MCF 10A (cell line): ENCODE measurements around the gene ABHD1. TPM values are rescaled to one million over a fixed set of nuclear protein-coding genes. Genes with fewer than 3 reads are reported as not detected.
"Not testable (repeated sequence)": the region's sequence is repeated elsewhere in the genome, so short reads cannot be mapped to it uniquely, and the experiment has no call there.

Experiments used
- BruUV-seq: library from RNA; stranded (reverse); fragments of 400-500 nt; replicated peaks from 2 replicates; lab custom pipeline; 2021; lab: Mats Ljungman, UMichigan
- CTCF ChIA-PET: fragments of 300-600 bp; sonication (Branson Sonifier 250); formaldehyde crosslinking; extraction: SDS; loops from one replicate; lab custom pipeline; 2021; ENCODE audit warnings: antibody characterized with exemption, inconsistent platforms; lab: Yijun Ruan, JAX
- POLR2A ChIA-PET: fragments of 300-600, 350-650 bp; sonication (Branson Sonifier 250); formaldehyde crosslinking; extraction: SDS; loops from one replicate; lab custom pipeline; 2020; ENCODE audit warnings: antibody characterized with exemption, inconsistent platforms; lab: Yijun Ruan, JAX
- DNase-seq: peaks from one replicate; pipeline ENCODE4 v3.0.0-alpha.2; 2018; ENCODE audit not compliant: unreplicated experiment
- H3K27ac Mint-ChIP-seq: one replicate; pipeline ENCODE4 v1.8.0; 2022; ENCODE audit warnings: mild to moderate bottlenecking, low read depth, mixed read lengths; ENCODE audit not compliant: unreplicated experiment
- H3K27me3 Mint-ChIP-seq: one replicate; pipeline ENCODE4 v1.8.0; 2022; ENCODE audit warnings: mixed read lengths; ENCODE audit not compliant: insufficient read depth, unreplicated experiment
- H3K36me3 Mint-ChIP-seq: one replicate; pipeline ENCODE4 v1.8.0; 2022; ENCODE audit warnings: mild to moderate bottlenecking, moderate library complexity, mixed read lengths; ENCODE audit not compliant: insufficient read depth, unreplicated experiment
- H3K4me1 Mint-ChIP-seq: one replicate; pipeline ENCODE4 v1.8.0; 2022; ENCODE audit warnings: mixed read lengths; ENCODE audit not compliant: insufficient read depth, unreplicated experiment
- H3K4me3 Mint-ChIP-seq: one replicate; pipeline ENCODE4 v1.8.0; 2022; ENCODE audit warnings: mild to moderate bottlenecking, moderate library complexity, mixed read lengths; ENCODE audit not compliant: unreplicated experiment
- H3K9me3 Mint-ChIP-seq: one replicate; pipeline ENCODE4 v1.8.0; 2022; ENCODE audit warnings: mixed read lengths; ENCODE audit not compliant: unreplicated experiment
- CTCF ChIP-seq: fragments of 200-600 bp; IDR thresholded peaks from one replicate; pipeline ENCODE4 v1.8.0; 2022; ENCODE audit warnings: antibody characterized with exemption, mild to moderate bottlenecking; ENCODE audit not compliant: unreplicated experiment
- intact Hi-C: fragments of 100-400 bp; cut with micrococcal nuclease; formaldehyde crosslinking; loops from 2 replicates; pipeline ENCODE4 v1.14.1; 2022
- total RNA-seq: library from RNA; stranded (reverse); gene quantifications from 2 replicates; pipeline ENCODE4 v1.2.3, GENCODE V29; 2022

ABHD1 gene
- total RNA-seq, 1 experiment from 2014 or later, result not detected

DNA sequence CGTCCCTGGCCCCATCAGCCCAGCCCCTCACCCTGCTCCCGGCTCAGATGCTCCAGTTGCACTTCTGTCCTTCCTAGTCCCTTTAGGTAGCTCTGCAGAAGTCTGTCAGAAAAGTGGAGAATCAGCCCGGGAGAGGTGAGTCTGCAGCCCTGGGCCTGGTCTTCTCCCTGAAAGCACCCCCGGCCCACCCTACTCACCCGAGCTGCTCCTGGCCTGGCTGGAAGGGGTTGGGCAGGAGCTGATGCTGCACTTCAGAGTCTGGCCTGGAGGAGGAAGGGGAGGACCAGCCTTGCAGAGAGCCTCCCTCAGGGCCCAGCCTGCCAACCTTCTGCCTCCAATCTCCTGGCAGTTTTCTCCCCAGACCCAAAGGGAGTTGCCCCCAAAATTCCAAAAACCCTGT is 21.3 kb upstream of the ABHD1 start:
- H3K9me3 Mint-ChIP-seq, result no peaks in the 10 kb centered on the region
- ChIA-PET POLR2A (no interaction called here), CTCF (interaction anchor here (0.9 to 10.4 kb wide), 4 partner anchors 89 to 201 kb away, joined by 4 to 96 read pairs (median 28); partner anchors contain the start of gene TRIM54)
- H3K27ac Mint-ChIP-seq, result no peak overlapping the region
- no peak overlapping the region for H3K4me3 Mint-ChIP-seq
- no peaks in the 10 kb centered on the region for H3K4me1 Mint-ChIP-seq
- intact Hi-C loops, result no loop called here
- H3K27me3 Mint-ChIP-seq, result no peaks in the 10 kb centered on the region
- no peak for TF ChIP-seq CTCF
- no peaks in the 10 kb centered on the region for H3K36me3 Mint-ChIP-seq
- no peak for DNase-seq
- no TSS peak for BruUV-seq

DNA sequence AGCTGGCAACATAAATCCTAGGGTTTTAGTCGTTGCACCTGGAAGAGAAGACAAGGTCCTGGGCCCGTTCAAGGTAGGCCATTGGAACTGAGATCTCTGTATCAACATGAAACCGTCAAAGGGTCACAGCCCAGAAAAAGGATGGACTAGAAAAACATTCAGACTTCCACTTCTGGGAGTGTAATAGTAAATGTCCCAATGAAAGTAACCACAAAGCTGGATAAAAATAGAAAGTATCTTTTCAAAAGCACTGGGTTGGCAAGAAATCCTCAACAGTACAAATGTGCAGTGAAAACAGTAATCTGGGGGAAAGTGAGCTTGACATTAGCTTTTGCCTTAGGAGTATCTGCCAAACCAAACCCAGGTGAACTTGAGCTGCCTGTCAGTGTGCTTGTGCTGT is 17.6 kb upstream of the ABHD1 start:
- intact Hi-C loops, result no loop called here
- peaks cover 9% of the 10 kb centered on the region for H3K36me3 Mint-ChIP-seq
- no peak for TF ChIP-seq CTCF
- no peaks in the 10 kb centered on the region for H3K4me1 Mint-ChIP-seq
- no peaks in the 10 kb centered on the region for H3K27me3 Mint-ChIP-seq
- no peak overlapping the region for H3K4me3 Mint-ChIP-seq
- H3K27ac Mint-ChIP-seq, result no peak overlapping the region
- DNase-seq, result no peak
- BruUV-seq, result no TSS peak
- ChIA-PET POLR2A (interaction anchor here (0.7 to 1.4 kb wide), 4 partner anchors 8 to 266 kb away, joined by 3 to 4 read pairs (median 3); partner anchors contain the start of gene PREB), CTCF (interaction anchor here (1.1 to 2.5 kb wide), 4 partner anchors 10 to 197 kb away, joined by 3 to 13 read pairs (median 4); partner anchors contain the start of gene KHK)
- no peaks in the 10 kb centered on the region for H3K9me3 Mint-ChIP-seq

DNA sequence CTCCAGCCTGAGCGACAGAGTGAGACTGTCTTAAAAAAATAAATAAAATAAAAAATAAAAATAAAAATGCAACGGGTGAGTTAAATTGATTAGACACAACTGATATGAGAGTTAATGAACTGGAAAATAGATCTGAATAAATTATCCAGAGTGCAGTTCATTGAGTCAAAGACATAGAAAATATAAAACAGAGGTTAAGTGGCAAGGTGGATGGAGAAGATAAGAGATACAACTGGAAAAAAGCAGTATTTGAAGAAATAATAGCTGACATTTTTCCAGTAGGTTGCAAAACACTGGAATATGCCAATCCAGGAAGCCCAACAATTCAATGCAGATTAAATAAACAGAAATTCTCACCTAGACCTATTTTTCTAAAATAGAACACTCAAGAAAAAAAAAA is 15.4 kb upstream of the ABHD1 start:
- CTCF ChIA-PET, result interaction anchor here (0.8 to 1.2 kb wide), 6 partner anchors 9 to 262 kb away, joined by 3 to 8 read pairs (median 4); no protein-coding TSS in a partner anchor
- Mint-ChIP-seq H3K27me3 (no peaks in the 10 kb centered on the region), H3K36me3 (peaks cover 9% of the 10 kb centered on the region), H3K4me3 (no peak overlapping the region), H3K27ac (no peak overlapping the region), H3K4me1 (no peaks in the 10 kb centered on the region), H3K9me3 (no peaks in the 10 kb centered on the region)
- POLR2A ChIA-PET, result interaction anchor here (0.6 to 1.2 kb wide), 2 partner anchors 10 to 186 kb away, joined by 3 to 4 read pairs; no protein-coding TSS in a partner anchor
- TF ChIP-seq CTCF, result no peak
- DNase-seq, result no peak
- intact Hi-C loops, result no loop called here
- BruUV-seq, result no TSS peak

- ChIA-PET CTCF (interaction anchor here (1.0 to 1.1 kb wide), 3 partner anchors 10 to 171 kb away, joined by 3 to 8 read pairs (median 4); no protein-coding TSS in a partner anchor), POLR2A (interaction anchor here (0.6 to 1.2 kb wide), 2 partner anchors 9 to 185 kb away, joined by 3 to 4 read pairs; no protein-coding TSS in a partner anchor)
- no peak overlapping the region for H3K27ac Mint-ChIP-seq
- intact Hi-C loops, result no loop called here
- DNase-seq, result no peak
- no peaks in the 10 kb centered on the region for H3K27me3 Mint-ChIP-seq
- BruUV-seq, result no TSS peak
- no peak overlapping the region for H3K4me3 Mint-ChIP-seq
- no peak for TF ChIP-seq CTCF
- peaks cover 9% of the 10 kb centered on the region for H3K36me3 Mint-ChIP-seq
- no peaks in the 10 kb centered on the region for H3K9me3 Mint-ChIP-seq
- H3K4me1 Mint-ChIP-seq, result no peaks in the 10 kb centered on the region
Measured at GRCh38 chr2:27109083-27109482, 14.5 kb upstream of the ABHD1 start.

- H3K36me3 Mint-ChIP-seq, BruUV-seq, H3K4me3 Mint-ChIP-seq, H3K9me3 Mint-ChIP-seq, H3K27me3 Mint-ChIP-seq, H3K27ac Mint-ChIP-seq, DNase-seq, intact Hi-C loops, H3K4me1 Mint-ChIP-seq: not testable (repeated sequence)
- ChIA-PET POLR2A (interaction anchor here (1.0 kb wide), 1 partner anchor 129 kb away, joined by 3 read pairs; no protein-coding TSS in a partner anchor), CTCF (interaction anchor here (1.4 to 1.6 kb wide), 2 partner anchors 13 to 192 kb away, joined by 3 to 6 read pairs; no protein-coding TSS in a partner anchor)
Measured at GRCh38 chr2:27110603-27111352, 12.8 kb upstream of the ABHD1 start.
